ENCODE data around the gene RASGRF2.

Gene RASGRF2

DNA sequence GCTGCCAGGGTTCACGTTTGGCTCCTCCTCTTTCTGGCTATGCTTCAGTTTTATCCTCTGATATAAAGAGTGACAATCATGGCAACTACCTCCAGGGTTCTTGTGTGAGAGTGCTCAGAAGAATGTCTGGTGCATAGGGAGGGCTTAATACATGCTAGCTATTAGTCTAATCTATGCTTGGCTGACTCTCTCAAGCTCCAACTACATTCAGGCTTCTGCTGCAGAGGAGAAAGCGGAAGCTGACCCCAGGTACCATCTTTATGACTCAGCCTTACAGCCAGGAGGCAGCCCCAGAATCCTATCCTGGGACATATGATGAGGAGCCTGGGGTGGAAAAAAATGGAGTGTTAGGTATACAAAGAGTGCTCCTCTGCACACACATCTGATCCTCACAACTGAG, 32.1 kb upstream of the RASGRF2 start:
- H3K27me3 ChIP-seq = no peaks in the 10 kb centered on the region
- no peak for DNase-seq

DNA sequence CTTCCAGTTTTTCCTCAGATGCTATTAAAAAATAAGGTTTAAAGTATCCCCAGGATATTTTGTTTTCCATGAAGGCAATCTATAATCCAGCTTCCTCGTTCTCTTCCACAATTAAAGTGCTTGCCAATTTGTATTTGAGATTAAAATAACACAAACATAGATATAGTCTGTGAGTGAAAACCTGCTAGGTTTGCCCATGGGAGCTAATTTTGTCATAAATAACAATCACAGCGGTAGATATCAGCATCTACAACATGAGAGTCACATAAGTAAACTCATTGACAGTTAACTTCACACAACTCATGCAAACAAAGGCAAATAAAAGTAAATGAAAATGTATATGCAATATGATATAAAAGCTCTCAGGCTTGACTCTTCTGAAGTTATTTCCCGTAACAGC, 29.2 kb upstream of the RASGRF2 start:
- TF ChIP-seq, protein P1, sequence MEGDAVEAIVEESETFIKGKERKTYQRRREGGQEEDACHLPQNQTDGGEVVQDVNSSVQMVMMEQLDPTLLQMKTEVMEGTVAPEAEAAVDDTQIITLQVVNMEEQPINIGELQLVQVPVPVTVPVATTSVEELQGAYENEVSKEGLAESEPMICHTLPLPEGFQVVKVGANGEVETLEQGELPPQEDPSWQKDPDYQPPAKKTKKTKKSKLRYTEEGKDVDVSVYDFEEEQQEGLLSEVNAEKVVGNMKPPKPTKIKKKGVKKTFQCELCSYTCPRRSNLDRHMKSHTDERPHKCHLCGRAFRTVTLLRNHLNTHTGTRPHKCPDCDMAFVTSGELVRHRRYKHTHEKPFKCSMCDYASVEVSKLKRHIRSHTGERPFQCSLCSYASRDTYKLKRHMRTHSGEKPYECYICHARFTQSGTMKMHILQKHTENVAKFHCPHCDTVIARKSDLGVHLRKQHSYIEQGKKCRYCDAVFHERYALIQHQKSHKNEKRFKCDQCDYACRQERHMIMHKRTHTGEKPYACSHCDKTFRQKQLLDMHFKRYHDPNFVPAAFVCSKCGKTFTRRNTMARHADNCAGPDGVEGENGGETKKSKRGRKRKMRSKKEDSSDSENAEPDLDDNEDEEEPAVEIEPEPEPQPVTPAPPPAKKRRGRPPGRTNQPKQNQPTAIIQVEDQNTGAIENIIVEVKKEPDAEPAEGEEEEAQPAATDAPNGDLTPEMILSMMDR (IDR thresholded peaks at IDR 0.05; ENCODE audit: low read depth, low read length) = no peak
- H3K4me1 ChIP-seq = no peaks in the 10 kb centered on the region; the same call in 1 of the 2 replicates
- no peaks in the 10 kb centered on the region for H3K9me3 ChIP-seq
- H3K4me3 ChIP-seq (ENCODE audit: low read depth, low read length) = no peak overlapping the region
- no peak for DNase-seq
- H3K27me3 ChIP-seq = no peaks in the 10 kb centered on the region
- no peaks in the 10 kb centered on the region for H3K36me3 ChIP-seq

More for the DNA sequence above, 32.1 kb upstream of the RASGRF2 start:
- H3K4me1 ChIP-seq = no peaks in the 10 kb centered on the region; the same call in 1 of the 2 replicates
- no peak overlapping the region for H3K4me3 ChIP-seq (ENCODE audit: low read depth, low read length)
- TF ChIP-seq, protein P1 (IDR thresholded peaks at IDR 0.05; ENCODE audit: low read depth, low read length) = no peak
- no peaks in the 10 kb centered on the region for H3K9me3 ChIP-seq
- H3K36me3 ChIP-seq = no peaks in the 10 kb centered on the region

DNA sequence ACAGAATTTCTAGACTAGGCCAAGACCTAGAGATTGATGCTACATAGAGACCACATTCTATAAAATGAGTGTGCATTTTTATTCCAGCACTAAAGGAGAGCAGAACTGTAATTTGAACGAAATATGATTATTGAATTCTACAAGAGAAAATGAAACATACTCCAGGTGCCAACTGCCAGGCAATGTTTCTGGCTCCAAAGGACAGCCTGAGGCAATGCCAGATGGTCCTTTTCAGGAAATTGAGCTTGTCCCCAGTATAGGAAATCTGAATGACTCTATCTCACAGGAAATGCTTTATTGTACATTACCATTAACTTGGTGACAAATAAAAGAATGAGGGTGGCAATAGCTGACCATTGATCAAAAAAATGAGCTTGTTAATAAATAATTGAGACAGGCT, 28.8 kb upstream of the RASGRF2 start:
- Histone ChIP-seq H3K36me3 (no peaks in the 10 kb centered on the region), H3K27me3 (no peaks in the 10 kb centered on the region), H3K4me3 (ENCODE audit: low read depth, low read length) (no peak overlapping the region), H3K9me3 (no peaks in the 10 kb centered on the region), H3K4me1 (no peaks in the 10 kb centered on the region; the same call in 1 of the 2 replicates)
- peak; percentile 48 for DNase-seq
- TF ChIP-seq, protein P1 (IDR thresholded peaks at IDR 0.05; ENCODE audit: low read depth, low read length) = no peak

DNA sequence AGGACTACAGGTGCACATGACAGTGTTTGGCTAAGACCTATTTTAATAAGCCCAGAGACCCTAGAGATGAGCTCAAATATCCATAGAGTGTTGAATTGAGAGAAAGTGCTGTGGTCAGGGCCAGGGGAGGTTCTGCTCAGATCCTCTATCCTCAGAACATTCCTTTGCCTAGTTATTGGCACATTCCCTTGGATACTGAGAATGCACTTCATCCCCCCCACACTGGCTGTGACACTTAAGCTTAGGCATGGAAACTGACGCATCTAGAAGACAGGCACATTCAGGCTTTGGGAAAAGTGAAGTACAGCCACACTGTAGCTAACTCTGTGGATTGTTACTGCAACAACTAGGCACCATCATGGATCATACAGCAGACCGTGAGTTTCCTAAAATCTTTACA, 27.1 kb upstream of the RASGRF2 start:
- no peak overlapping the region for H3K4me3 ChIP-seq (ENCODE audit: low read depth, low read length)
- no peaks in the 10 kb centered on the region; the same call in 1 of the 2 replicates for H3K4me1 ChIP-seq
- no peak for DNase-seq
- TF ChIP-seq, protein P1 (IDR thresholded peaks at IDR 0.05; ENCODE audit: low read depth, low read length) = no peak
- H3K9me3 ChIP-seq = no peaks in the 10 kb centered on the region
- H3K27me3 ChIP-seq = no peaks in the 10 kb centered on the region
- H3K36me3 ChIP-seq = no peaks in the 10 kb centered on the region

DNA sequence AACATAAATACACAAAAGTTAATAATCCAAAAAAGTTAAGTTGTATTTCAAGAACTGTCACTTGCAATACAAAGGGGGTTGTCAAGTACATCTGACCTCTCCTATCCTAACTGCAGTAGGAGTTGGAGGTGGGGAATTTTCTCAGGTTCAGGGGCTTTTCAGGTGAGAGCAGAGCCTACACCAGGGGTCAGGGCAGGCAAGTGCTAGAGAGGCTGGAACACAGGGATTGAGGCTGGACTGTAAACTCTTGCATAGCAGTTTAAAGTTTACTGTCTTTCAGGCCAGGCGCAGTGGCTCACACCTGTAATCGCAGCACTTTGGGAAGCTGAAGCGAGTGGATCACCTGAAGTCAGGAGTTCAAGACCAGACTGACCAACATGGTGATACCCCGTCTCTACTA, 25.4 kb upstream of the RASGRF2 start:
- H3K4me1 ChIP-seq = no peaks in the 10 kb centered on the region; the same call in 1 of the 2 replicates
- TF ChIP-seq, protein P1 (IDR thresholded peaks at IDR 0.05; ENCODE audit: low read depth, low read length) = no peak
- no peaks in the 10 kb centered on the region for H3K9me3 ChIP-seq
- H3K4me3 ChIP-seq (ENCODE audit: low read depth, low read length) = no peak overlapping the region
- H3K36me3 ChIP-seq = no peaks in the 10 kb centered on the region
- DNase-seq = no peak
- no peaks in the 10 kb centered on the region for H3K27me3 ChIP-seq

DNA sequence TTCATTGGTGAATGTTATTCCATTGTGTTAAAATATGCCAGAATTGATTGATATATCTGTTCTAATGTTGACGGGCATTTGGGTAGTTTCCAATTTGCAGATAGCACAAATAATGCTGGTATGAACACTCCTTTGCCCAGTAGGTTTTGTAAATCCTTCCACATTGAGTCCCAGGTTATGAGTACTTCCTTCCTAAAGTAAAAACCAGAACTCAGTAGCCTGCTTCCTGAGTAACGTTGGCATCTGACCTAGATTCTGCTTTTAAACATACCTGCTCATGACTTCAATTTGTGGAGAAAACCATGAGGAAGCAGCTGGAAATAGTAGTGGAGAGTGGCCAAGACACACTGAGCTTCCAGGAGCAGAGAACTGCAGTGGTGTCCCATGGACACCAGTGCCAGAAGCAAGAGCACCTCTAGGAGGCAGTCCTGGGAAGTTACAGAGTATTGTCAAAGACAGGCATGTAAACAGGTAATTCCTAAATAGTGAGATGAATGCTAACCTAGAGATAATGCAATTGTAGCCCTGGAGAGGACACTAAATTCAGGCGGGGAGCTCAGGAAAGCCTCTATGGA, 24.3 kb upstream of the RASGRF2 start:
- no peaks in the 10 kb centered on the region for H3K27me3 ChIP-seq
- H3K36me3 ChIP-seq = no peaks in the 10 kb centered on the region
- DNase-seq = no peak
- no peak overlapping the region for H3K4me3 ChIP-seq (ENCODE audit: low read depth, low read length)
- no peaks in the 10 kb centered on the region; the same call in 1 of the 2 replicates for H3K4me1 ChIP-seq
- H3K9me3 ChIP-seq = no peaks in the 10 kb centered on the region
- TF ChIP-seq, protein P1 (IDR thresholded peaks at IDR 0.05; ENCODE audit: low read depth, low read length) = peak; percentile 30
